Measurements from ENCODE around the gene ELMO1. TPM values are rescaled to one million over a fixed set of nuclear protein-coding genes. Genes with fewer than 3 reads are reported as not detected.

The ELMO1 gene
- total RNA-seq, 1 experiment from 2014 or later, result 137 TPM

DNA sequence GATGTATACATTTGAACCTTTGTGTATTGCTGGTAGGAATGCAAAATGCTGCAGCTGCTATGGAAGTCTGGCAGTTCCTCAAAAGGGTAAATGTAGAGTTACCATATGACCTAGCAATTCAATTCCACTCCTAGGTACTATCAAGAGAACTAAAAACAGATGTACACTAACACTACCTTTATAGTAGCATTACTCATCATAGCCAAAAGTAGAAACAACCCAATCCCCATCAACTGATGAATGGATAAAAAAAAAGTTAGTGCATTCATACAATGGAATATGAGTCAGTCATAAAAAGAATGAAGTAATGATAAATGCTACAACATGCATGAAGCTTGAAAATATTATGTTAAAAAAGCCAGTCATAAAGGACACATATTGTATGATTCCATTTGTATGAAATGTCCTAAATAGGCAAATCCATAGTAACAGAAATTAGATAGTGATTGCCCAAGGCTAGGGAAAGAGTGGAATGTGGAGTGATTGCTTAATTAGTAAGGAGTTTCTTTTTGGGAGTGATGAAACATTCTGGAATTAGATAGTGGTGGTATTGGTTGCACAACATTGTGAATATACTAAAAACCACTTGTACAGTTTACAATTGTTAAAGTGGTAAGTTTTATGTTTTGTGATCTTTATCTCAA, 628.0 kb downstream of the ELMO1 start:
- Histone ChIP-seq H3K4me1 (ENCODE audit: low read length) (no peaks in the 10 kb centered on the region), H3K79me2 (ENCODE audit: low read length) (no peaks in the 10 kb centered on the region), H3K9me2 (replicated peaks; ENCODE audit: insufficient read depth, low read length) (no peaks in the 10 kb centered on the region), H3K9me3 (ENCODE audit: low read length) (no peaks in the 10 kb centered on the region), H3K36me3 (ENCODE audit: insufficient read depth, low read length) (no peaks in the 10 kb centered on the region), H3K27ac (ENCODE audit: low read length) (no peak overlapping the region), H3K27me3 (ENCODE audit: low read length) (no peaks in the 10 kb centered on the region), H3K4me2 (ENCODE audit: low read depth, low read length, poor library complexity, severe bottlenecking) (no peak overlapping the region), H3K4me3 (ENCODE audit: low read length) (no peak overlapping the region), H3K9ac (ENCODE audit: low read length) (no peak overlapping the region), H4K20me1 (ENCODE audit: insufficient read depth, low read depth, low read length) (no peaks in the 10 kb centered on the region), H2AFZ (ENCODE audit: low read length) (no peak overlapping the region)
- DNase-seq, result no peak

DNA sequence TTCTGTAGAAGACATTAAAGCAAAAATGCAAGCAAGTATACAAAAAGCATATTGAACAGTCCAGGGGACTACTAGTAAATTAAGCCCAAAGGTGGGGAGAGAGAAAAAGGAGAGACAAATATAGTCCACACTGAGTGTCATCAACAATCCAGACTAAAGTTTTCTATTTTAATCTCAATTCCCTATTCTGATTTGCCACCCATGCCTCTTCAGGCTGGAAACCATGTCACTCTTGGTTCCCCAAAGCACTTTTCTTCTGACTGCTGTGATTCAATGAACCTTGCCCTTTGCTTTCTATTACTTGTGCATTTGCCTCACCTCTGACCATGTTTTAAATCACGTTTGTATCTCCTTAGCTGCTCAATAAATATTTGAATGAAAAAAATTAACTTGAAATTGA, 629.0 kb downstream of the ELMO1 start:
- no peak overlapping the region for H3K4me2 ChIP-seq (ENCODE audit: low read depth, low read length, poor library complexity, severe bottlenecking)
- no peaks in the 10 kb centered on the region for H4K20me1 ChIP-seq (ENCODE audit: insufficient read depth, low read depth, low read length)
- no peak overlapping the region for H3K4me3 ChIP-seq (ENCODE audit: low read length)
- H3K27ac ChIP-seq (ENCODE audit: low read length), result no peak overlapping the region
- H3K9ac ChIP-seq (ENCODE audit: low read length), result no peak overlapping the region
- no peaks in the 10 kb centered on the region for H3K79me2 ChIP-seq (ENCODE audit: low read length)
- no peaks in the 10 kb centered on the region for H3K36me3 ChIP-seq (ENCODE audit: insufficient read depth, low read length)
- no peaks in the 10 kb centered on the region for H3K27me3 ChIP-seq (ENCODE audit: low read length)
- H3K9me2 ChIP-seq (replicated peaks; ENCODE audit: insufficient read depth, low read length), result no peaks in the 10 kb centered on the region
- no peak overlapping the region for H2AFZ ChIP-seq (ENCODE audit: low read length)
- DNase-seq, result no peak
- no peaks in the 10 kb centered on the region for H3K9me3 ChIP-seq (ENCODE audit: low read length)
- H3K4me1 ChIP-seq (ENCODE audit: low read length), result no peaks in the 10 kb centered on the region

DNA sequence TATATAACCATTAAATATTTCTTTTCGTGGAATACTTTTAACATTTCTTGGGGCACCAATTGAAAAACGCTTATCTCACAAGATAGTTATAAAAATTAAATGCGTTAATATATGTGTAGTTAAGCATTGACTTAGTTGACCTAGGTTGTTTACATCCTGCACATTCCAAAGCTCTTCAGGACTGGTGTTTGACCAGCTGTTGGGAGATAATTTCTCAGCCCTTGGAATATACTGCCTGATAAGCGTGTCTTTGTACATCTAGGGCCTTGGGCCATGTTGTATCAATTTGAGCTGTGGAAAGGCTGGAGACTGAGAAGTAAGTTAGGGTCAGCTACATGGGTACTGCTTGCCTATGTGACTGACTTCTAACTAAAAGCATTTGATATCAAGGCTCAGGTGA, 634.4 kb downstream of the ELMO1 start:
- no peaks in the 10 kb centered on the region for H3K27me3 ChIP-seq (ENCODE audit: low read length)
- no peak overlapping the region for H2AFZ ChIP-seq (ENCODE audit: low read length)
- no peaks in the 10 kb centered on the region for H3K4me1 ChIP-seq (ENCODE audit: low read length)
- H3K36me3 ChIP-seq (ENCODE audit: insufficient read depth, low read length), result no peaks in the 10 kb centered on the region
- no peak for DNase-seq
- H3K4me3 ChIP-seq (ENCODE audit: low read length), result no peak overlapping the region
- H3K27ac ChIP-seq (ENCODE audit: low read length), result no peak overlapping the region
- no peaks in the 10 kb centered on the region for H3K79me2 ChIP-seq (ENCODE audit: low read length)
- no peaks in the 10 kb centered on the region for H3K9me2 ChIP-seq (replicated peaks; ENCODE audit: insufficient read depth, low read length)
- no peaks in the 10 kb centered on the region for H3K9me3 ChIP-seq (ENCODE audit: low read length)
- no peaks in the 10 kb centered on the region for H4K20me1 ChIP-seq (ENCODE audit: insufficient read depth, low read depth, low read length)
- H3K4me2 ChIP-seq (ENCODE audit: low read depth, low read length, poor library complexity, severe bottlenecking), result no peak overlapping the region
- no peak overlapping the region for H3K9ac ChIP-seq (ENCODE audit: low read length)

DNA sequence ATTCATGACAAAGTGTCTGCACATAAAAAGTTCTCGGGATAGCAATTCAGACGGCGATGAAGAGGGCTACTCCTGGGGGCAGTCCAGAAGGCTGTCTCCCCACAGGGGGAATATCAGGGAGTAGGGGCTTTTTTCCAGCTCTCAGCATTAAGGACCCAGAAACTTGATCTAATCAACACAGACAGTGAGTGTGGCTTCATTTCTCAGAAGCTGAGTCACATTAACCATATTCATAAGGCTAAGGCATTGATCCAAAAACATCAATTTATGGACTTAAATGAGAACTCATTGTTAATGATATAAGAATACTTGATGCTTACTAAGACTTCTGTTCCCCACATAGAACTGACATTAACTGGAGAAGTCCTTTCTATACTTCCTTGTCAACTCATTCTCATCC, 636.9 kb downstream of the ELMO1 start:
- no peaks in the 10 kb centered on the region for H3K4me1 ChIP-seq (ENCODE audit: low read length)
- no peaks in the 10 kb centered on the region for H3K36me3 ChIP-seq (ENCODE audit: insufficient read depth, low read length)
- no peaks in the 10 kb centered on the region for H3K27me3 ChIP-seq (ENCODE audit: low read length)
- no peak for DNase-seq
- H3K4me3 ChIP-seq (ENCODE audit: low read length), result no peak overlapping the region
- no peak overlapping the region for H3K27ac ChIP-seq (ENCODE audit: low read length)
- no peaks in the 10 kb centered on the region for H3K9me2 ChIP-seq (replicated peaks; ENCODE audit: insufficient read depth, low read length)
- no peak overlapping the region for H3K9ac ChIP-seq (ENCODE audit: low read length)
- H2AFZ ChIP-seq (ENCODE audit: low read length), result no peak overlapping the region
- no peak overlapping the region for H3K4me2 ChIP-seq (ENCODE audit: low read depth, low read length, poor library complexity, severe bottlenecking)
- H3K9me3 ChIP-seq (ENCODE audit: low read length), result no peaks in the 10 kb centered on the region
- H3K79me2 ChIP-seq (ENCODE audit: low read length), result no peaks in the 10 kb centered on the region
- H4K20me1 ChIP-seq (ENCODE audit: insufficient read depth, low read depth, low read length), result no peaks in the 10 kb centered on the region

DNA sequence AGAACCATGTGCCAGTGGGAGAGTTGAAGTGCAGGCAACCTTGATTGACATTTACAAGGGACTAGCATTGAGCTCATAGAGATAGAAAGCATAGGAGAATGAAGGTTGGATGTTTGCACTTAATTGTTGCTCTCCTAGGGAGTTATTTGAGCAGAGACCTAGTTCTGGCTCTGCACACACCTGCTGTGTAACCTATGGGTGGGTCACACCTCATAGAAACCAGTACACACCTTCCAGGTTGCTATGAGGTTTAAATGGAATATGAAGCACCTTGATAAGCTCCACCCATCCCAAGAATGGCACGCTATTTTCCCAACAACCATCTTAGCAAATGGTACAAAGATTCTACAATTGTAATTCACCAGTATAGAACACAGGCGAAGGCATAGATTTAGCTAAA, 638.2 kb downstream of the ELMO1 start:
- no peaks in the 10 kb centered on the region for H4K20me1 ChIP-seq (ENCODE audit: insufficient read depth, low read depth, low read length)
- H2AFZ ChIP-seq (ENCODE audit: low read length), result no peak overlapping the region
- no peaks in the 10 kb centered on the region for H3K36me3 ChIP-seq (ENCODE audit: insufficient read depth, low read length)
- no peak overlapping the region for H3K27ac ChIP-seq (ENCODE audit: low read length)
- no peak overlapping the region for H3K4me3 ChIP-seq (ENCODE audit: low read length)
- H3K4me2 ChIP-seq (ENCODE audit: low read depth, low read length, poor library complexity, severe bottlenecking), result no peak overlapping the region
- H3K9me3 ChIP-seq (ENCODE audit: low read length), result no peaks in the 10 kb centered on the region
- DNase-seq, result no peak
- H3K79me2 ChIP-seq (ENCODE audit: low read length), result no peaks in the 10 kb centered on the region
- H3K9ac ChIP-seq (ENCODE audit: low read length), result no peak overlapping the region
- H3K4me1 ChIP-seq (ENCODE audit: low read length), result no peaks in the 10 kb centered on the region
- no peaks in the 10 kb centered on the region for H3K9me2 ChIP-seq (replicated peaks; ENCODE audit: insufficient read depth, low read length)
- H3K27me3 ChIP-seq (ENCODE audit: low read length), result no peaks in the 10 kb centered on the region

DNA sequence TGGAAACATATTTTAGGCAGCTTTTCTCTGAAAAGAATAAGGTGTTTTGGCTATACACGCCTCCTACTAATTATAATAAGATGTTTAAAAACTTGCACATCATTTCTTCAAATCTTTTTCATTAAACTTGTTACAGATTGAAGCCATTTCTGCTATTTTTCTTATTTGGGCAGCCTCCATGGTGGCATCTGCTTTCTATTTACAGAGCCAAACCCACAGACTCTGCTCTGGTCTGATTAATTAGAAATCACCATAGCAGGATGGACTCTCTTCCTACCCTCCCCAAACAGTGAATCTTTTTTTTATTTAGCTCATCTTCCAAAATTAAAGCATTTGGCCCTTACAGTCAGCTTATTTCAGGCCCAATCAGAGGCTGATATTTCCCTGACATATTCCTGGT, 638.6 kb downstream of the ELMO1 start:
- no peak overlapping the region for H3K27ac ChIP-seq (ENCODE audit: low read length)
- H3K4me3 ChIP-seq (ENCODE audit: low read length), result no peak overlapping the region
- H3K9me2 ChIP-seq (replicated peaks; ENCODE audit: insufficient read depth, low read length), result no peaks in the 10 kb centered on the region
- H3K9ac ChIP-seq (ENCODE audit: low read length), result no peak overlapping the region
- no peaks in the 10 kb centered on the region for H3K36me3 ChIP-seq (ENCODE audit: insufficient read depth, low read length)
- H2AFZ ChIP-seq (ENCODE audit: low read length), result no peak overlapping the region
- no peaks in the 10 kb centered on the region for H3K4me1 ChIP-seq (ENCODE audit: low read length)
- no peak overlapping the region for H3K4me2 ChIP-seq (ENCODE audit: low read depth, low read length, poor library complexity, severe bottlenecking)
- H3K79me2 ChIP-seq (ENCODE audit: low read length), result no peaks in the 10 kb centered on the region
- no peaks in the 10 kb centered on the region for H4K20me1 ChIP-seq (ENCODE audit: insufficient read depth, low read depth, low read length)
- DNase-seq, result no peak
- no peaks in the 10 kb centered on the region for H3K27me3 ChIP-seq (ENCODE audit: low read length)
- H3K9me3 ChIP-seq (ENCODE audit: low read length), result no peaks in the 10 kb centered on the region

DNA sequence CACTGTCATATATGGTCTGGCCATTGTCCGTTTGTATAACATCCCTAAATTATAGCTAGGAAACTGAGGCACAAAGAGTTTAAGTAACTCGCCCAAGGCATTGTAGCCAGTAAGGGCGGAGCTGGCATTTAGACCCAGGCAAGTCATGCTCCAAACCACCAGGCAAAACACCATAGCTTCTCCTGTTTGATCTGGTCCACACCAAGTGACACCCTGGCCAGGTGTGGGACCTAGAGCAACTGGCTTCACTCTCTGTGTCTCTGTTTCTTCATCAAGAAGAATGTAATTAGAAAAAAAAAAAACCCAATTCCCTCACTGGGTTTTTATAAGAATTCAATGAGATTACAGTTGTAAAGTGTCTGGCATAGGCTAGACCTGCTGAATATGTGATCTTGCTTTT, 639.2 kb downstream of the ELMO1 start:
- Histone ChIP-seq H3K4me3 (ENCODE audit: low read length) (no peak overlapping the region), H3K4me2 (ENCODE audit: low read depth, low read length, poor library complexity, severe bottlenecking) (no peak overlapping the region), H3K9me3 (ENCODE audit: low read length) (no peaks in the 10 kb centered on the region), H3K9ac (ENCODE audit: low read length) (no peak overlapping the region), H3K79me2 (ENCODE audit: low read length) (no peaks in the 10 kb centered on the region), H4K20me1 (ENCODE audit: insufficient read depth, low read depth, low read length) (no peaks in the 10 kb centered on the region), H3K27ac (ENCODE audit: low read length) (no peak overlapping the region), H3K9me2 (replicated peaks; ENCODE audit: insufficient read depth, low read length) (no peaks in the 10 kb centered on the region), H3K4me1 (ENCODE audit: low read length) (no peaks in the 10 kb centered on the region), H2AFZ (ENCODE audit: low read length) (no peak overlapping the region), H3K36me3 (ENCODE audit: insufficient read depth, low read length) (no peaks in the 10 kb centered on the region), H3K27me3 (ENCODE audit: low read length) (no peaks in the 10 kb centered on the region)
- DNase-seq, result no peak

DNA sequence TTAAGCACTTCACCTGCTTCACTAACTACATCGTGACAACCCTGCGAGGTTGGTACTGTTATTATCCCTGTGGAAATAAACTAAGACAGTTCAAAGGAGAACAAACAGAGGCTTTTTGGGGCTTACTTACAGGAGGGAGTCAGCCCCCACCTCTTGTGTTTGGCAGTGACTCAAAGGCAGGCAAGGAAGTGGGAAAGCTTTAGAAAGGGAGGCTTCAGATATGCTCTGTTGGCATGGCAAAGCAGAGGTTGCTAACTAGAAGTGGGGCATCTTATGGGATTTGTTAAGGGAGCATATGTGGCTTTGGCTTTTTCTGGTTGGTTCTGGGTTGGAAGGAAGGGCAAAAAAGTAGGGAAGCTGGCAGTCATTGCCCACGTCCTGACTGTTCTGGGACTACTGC, 639.6 kb downstream of the ELMO1 start:
- Histone ChIP-seq H3K79me2 (ENCODE audit: low read length) (no peaks in the 10 kb centered on the region), H3K9me2 (replicated peaks; ENCODE audit: insufficient read depth, low read length) (no peaks in the 10 kb centered on the region), H2AFZ (ENCODE audit: low read length) (no peak overlapping the region), H3K36me3 (ENCODE audit: insufficient read depth, low read length) (no peaks in the 10 kb centered on the region), H3K9ac (ENCODE audit: low read length) (no peak overlapping the region), H3K4me3 (ENCODE audit: low read length) (no peak overlapping the region), H3K27ac (ENCODE audit: low read length) (no peak overlapping the region), H3K9me3 (ENCODE audit: low read length) (no peaks in the 10 kb centered on the region), H3K4me2 (ENCODE audit: low read depth, low read length, poor library complexity, severe bottlenecking) (no peak overlapping the region), H3K4me1 (ENCODE audit: low read length) (no peaks in the 10 kb centered on the region), H3K27me3 (ENCODE audit: low read length) (no peaks in the 10 kb centered on the region), H4K20me1 (ENCODE audit: insufficient read depth, low read depth, low read length) (no peaks in the 10 kb centered on the region)
- DNase-seq, result no peak

DNA sequence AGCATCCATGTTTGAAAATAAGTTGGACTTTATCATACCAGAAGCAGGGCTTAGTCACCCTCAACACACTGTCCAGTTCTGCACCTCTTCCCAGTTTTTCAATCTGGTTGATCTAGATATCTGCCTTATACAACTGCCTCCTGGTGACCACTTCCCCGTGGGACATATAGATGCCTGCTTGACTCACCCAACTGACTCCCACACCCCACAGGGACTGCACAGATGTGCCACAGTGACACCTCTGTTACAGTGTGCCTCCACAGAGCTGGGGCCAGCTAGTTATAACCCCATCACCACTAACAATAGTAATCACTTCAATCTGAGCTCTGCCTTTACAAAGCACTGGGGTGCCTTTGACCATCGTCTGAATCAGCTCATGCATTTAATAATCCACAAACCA, 641.8 kb downstream of the ELMO1 start:
- H3K4me3 ChIP-seq (ENCODE audit: low read length), result no peak overlapping the region
- DNase-seq, result no peak
- no peak overlapping the region for H3K4me2 ChIP-seq (ENCODE audit: low read depth, low read length, poor library complexity, severe bottlenecking)
- H3K79me2 ChIP-seq (ENCODE audit: low read length), result no peaks in the 10 kb centered on the region
- no peak overlapping the region for H3K27ac ChIP-seq (ENCODE audit: low read length)
- no peak overlapping the region for H2AFZ ChIP-seq (ENCODE audit: low read length)
- no peaks in the 10 kb centered on the region for H3K36me3 ChIP-seq (ENCODE audit: insufficient read depth, low read length)
- no peaks in the 10 kb centered on the region for H3K27me3 ChIP-seq (ENCODE audit: low read length)
- no peaks in the 10 kb centered on the region for H3K9me2 ChIP-seq (replicated peaks; ENCODE audit: insufficient read depth, low read length)
- H3K9me3 ChIP-seq (ENCODE audit: low read length), result no peaks in the 10 kb centered on the region
- no peaks in the 10 kb centered on the region for H4K20me1 ChIP-seq (ENCODE audit: insufficient read depth, low read depth, low read length)
- no peaks in the 10 kb centered on the region for H3K4me1 ChIP-seq (ENCODE audit: low read length)
- H3K9ac ChIP-seq (ENCODE audit: low read length), result no peak overlapping the region
